ENCODE results near the gene XYLT1.
A peak's percentile ranks its signal among the peaks of the same experiment; 100 is the strongest.

Gene XYLT1

GRCh38 chr16:17241264-17241835 lies 229.4 kb downstream of the XYLT1 start:
- DNase-seq = no peak

DNA sequence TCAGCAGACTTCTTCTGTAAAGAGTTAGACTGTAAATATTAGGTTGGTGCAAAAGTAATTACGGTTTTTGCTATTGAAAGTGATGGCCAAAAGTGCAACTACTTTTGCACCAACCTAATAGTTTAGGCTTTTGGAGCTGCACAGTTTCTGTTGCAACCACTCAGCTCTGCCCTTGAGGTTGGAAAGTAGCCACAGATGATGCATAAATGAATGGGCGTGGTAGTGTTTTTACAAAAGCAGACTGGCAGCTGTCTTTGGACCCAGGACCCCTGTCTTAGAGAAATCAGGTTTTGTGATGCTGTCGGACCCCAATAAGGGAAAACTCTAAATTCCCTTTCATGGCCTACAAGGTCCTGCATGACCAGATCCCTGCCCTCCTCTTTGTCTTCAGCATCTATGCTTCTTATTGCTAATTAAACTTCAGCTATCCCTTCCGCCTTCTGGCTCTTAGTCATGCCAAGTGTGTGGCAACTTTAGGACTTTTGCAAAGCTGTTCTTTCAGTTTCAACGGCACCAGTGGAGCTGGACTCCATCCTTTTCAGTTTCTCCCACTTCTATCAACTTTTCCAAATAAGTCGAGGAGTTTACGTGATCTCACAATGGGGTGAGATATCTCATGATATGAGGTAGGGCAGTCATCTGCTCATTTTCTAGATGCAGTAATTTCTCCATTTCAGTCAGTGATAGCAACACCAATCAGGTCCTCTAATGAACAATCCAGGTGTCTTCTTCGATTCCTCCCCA lies 232.3 kb downstream of the XYLT1 start:
- DNase-seq = peak; percentile 84

DNA sequence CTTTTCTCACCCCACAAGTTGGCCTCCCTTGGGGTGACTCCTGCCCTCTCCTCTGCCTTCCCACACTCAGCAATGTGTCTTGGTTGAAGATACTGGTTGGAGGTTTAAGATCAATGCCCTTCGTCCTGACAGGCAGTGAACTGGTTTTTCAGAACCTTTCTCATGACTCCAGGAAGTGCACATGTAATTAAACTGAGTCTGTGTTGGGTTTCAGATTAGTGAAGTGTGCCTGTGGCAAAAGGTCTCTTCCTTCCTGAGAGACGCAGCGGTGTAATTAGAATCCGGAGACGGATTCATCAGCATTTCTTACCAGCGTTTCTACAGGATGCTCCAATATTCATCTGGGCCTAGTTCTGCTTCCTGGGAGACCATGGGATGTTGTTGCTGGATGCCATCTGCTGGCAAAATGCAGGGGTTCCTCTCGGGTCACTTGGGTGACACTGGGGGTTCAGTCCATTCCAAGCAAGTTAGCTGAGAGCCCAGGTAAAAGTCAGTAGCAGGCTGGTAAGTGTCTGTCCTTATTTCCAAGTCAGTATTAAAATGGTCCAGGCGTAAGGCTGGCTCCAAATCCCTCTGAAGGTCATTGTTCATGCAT lies 233.3 kb downstream of the XYLT1 start:
- peak; percentile 36 for DNase-seq

DNA sequence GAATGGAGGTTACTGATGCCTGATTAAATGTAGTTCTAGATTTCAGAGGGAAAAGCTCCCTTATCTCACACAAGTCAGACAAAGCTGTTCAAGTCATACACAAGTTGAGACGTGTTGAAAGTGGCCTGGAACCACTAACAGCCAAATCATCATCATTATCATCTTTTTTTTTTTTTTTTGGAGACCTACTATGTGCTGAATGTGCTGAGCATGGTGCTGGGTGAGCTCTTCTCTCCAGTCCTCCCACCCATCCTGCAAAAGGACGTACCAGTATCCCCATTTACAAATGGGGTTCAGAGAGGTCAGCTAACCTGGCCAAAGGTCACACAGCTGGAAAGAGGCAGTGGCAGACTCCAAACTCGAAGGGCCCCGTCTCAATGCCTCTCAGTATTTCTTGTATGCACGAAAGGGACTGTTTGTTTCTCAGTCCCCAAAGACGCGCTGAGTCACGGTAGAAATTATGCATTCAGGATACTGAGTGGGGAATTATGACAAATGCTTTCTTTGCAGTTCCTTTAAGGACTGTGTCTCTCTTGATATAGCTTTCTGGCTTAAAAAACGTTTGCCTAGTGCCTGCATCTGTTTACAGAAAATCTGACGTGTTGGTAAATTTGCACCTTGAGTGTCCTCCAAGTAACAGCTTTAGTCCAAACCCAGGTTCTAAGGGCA lies 235.5 kb downstream of the XYLT1 start:
- DNase-seq = no peak

- no peak for DNase-seq
Measured at GRCh38 chr16:17233318-17234002, 237.3 kb downstream of the XYLT1 start.

DNA sequence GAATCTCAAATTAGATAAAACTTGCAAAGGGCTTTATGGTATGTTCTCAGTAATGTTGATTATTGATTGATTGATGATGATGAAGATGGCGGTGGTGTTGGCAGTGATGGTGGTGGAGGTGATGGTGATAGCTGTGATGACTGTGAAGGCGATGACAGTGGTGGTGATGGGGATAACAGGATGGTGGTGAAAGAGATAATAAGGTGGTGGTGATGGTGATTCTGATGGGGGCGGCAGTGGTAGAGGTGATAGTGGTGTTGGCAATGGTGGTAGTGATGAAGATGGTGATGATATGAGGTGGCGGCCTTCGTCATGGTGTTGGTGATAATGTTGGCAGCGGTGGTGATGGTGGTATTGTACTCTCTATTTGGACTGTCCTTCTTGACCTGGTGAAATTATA lies 238.3 kb downstream of the XYLT1 start:
- DNase-seq = no peak

DNA sequence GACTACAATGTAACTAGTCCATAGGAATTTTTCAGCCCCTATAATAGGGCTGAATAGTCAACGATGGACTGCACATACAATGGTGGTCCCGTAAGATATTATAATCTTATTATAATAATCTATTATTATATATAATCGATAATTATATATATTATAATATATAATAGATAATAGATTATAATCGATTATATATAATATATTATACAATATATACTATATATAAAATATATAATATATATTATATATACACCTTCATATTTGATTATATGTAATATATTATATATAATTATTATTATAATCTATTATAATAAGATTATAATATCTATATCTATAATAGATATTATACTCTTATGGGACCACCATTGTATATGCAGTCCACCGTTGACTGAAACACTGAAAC lies 238.8 kb downstream of the XYLT1 start:
- no peak for DNase-seq

DNA sequence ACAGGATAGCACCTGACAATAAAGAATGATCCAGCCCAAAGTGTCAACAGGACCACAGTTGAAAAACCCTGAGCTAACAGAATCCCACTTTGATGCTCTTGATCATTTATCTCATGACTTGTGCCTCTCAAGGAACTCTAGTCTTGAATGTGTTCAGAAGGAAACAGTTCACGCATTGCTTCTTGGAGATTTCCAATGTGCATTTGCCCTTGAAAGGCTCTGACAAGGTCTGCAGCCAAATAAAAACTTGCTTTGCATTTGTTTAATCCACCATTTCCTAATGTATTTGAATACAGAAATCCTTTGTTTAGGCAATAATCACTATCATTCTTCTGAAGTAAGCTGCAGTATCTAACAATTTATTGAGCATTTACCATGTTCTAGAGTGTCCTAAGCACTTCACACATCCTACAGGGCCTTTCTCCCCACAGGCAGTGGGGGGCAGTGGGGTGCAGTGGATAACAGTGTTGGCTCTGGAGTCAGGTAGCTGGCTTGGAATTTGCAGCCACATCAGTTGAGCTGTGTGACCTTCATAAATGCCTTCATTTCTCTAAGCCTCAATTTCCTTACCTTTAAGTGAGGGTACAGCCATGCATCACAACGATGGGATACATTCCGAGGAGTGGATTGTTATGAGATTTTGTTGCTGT lies 239.7 kb downstream of the XYLT1 start:
- DNase-seq = no peak

DNA sequence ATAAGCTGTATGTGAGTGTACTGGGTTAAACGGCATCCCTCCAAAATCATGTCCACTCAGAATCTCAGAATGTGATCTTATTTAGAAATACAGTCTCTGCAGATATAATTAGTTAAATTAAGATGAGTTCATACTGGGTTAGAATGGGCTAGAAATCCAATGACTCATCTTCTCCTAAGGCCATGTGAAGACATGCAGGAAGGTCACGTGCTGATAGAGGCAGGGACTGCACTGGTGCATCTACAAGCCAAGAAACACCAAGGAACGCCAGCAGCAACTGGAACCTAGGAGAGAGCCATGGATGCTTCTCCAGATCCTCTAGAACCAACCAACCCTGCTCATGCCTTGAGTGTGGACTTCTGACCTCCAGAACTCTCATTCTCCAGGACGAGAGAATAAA lies 241.0 kb downstream of the XYLT1 start:
- DNase-seq = no peak

GRCh38 chr16:17229131-17229530 lies 241.6 kb downstream of the XYLT1 start:
- DNase-seq = no peak

GRCh38 chr16:17228708-17229055 lies 242.1 kb downstream of the XYLT1 start:
- DNase-seq = no peak

DNA sequence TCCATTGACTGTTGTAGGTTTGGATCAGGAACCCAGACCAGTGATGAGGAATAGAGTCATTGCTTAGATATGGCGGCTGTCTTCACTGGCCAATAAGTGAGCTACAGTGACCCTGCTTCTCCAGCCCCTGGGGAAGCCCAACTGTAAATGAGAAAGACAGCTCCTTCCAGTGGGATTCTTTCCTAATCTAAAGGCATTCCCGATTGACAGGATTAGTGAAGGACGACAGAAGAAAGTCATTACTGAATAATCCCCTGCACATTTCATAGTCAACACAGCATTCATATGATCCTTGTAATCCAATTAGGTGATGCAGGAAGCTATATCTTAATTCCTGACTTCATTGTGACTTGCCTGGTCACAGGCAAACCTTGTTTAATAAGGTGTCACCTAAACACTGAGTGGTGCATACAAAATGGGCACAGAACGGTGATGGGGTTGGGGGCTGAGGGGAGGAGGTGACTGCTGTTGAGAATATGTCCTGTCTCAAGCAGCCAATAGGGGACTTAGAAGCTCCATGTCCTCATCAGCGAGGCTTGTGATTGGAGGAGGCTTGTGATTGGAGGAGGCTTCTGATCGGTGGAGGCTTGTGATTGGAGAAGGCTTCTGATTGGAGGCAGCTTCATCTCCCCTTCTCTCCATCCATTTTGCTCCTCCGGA lies 242.6 kb downstream of the XYLT1 start:
- no peak for DNase-seq

DNA sequence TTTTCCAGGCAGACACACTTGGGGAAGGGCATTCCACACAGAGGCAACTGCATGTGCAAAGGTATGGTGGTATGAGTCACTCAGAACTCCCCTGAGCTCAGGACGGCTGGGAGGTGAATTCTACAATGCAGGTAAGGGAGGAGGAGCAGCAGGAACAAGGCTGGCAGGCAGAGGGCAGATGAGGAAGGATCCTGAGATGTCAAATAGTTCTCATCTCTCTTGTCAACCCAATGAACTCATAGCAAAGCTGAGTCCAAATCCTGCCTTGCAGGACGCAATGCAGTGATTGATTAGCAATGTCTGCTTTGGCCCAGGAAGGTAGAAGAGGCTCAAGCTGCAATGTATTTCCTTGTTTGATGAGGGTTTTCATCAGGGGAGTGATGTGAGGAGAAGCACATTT lies 243.5 kb downstream of the XYLT1 start:
- no peak for DNase-seq

- DNase-seq = no peak
Measured at GRCh38 chr16:17225541-17225940, 245.2 kb downstream of the XYLT1 start.

DNA sequence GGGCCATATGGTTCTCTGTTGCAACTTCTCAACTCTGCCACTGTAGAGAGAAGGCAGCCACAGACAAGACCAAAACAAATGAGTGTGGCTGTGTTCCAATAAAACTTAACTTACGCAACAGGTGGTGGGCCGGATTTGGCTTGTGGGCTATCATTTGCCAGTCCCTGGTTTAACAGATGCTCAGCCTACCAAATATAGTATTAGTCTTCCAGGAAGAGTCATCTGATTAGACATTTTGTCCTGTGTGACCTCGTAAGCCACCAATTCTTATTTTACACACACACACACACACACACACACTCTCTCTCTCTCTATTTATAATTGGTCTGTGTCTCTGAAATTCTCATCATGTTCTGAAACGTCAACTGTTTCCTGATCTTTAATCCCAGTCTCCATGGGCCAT lies 245.9 kb downstream of the XYLT1 start:
- peak; percentile 47 for DNase-seq

DNA sequence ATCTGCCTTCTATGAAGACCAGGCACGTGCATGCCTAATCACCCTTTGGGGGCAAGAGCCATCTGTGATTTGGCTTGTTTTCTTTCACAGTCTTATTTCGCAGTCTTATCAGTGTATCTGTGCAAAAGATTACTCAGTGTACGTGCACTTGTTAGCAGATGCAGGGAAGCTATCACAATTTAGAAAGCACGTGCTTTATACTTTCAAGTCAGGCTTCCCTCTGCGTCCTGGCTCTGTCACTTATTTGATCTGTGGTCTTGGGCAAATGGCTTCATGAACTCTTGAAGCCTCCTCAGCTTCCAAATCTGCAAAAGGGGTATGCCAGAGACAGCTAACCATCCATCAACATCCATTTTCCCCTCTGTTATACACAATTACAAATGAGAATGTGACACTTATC lies 246.4 kb downstream of the XYLT1 start:
- no peak for DNase-seq

DNA sequence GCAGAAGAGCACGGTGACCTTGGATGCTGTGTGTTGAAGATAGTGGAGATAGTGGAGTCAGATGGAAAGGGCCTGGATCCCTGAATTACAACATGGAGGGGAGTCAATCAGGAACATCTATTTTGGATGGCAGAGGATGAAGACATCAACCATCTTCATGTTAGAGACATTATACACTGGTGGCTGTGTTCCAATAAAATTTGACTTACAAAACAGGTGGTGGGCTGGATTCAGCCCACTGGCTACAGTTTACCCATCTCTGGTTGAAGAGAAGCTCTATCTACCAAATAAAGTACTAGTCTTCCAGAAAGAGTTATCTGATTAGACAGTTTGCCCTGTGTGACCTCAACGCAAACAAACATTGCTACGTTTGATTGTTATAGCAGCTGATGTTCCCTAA lies 247.2 kb downstream of the XYLT1 start:
- no peak for DNase-seq

DNA sequence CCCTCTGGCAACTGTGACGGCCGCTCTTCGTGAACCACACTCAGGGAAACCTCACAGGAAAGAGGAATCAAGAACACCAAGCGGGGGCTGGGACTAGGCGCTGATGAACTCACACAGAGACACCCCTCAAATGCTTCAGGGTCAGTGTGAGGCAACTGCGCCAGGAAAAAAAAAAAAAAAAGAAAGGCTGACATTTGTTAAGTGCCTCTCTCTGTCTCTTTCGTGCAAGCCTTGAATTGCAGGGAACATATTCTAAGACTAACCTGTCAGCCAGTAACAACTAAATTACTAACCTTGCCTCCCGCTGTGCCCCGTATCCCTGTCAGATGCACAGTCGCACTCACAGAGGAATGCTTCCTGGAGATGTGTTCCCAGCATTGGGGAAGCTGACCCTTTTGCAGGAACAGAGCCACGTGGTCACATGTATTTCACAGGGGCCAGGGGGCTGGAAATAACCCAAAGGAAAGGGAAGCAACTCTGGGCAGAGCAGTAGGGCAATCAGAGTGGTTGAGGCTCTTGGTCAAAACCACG lies 247.8 kb downstream of the XYLT1 start:
- no peak for DNase-seq

- DNase-seq = no peak
Measured at GRCh38 chr16:17219991-17220390, 250.8 kb downstream of the XYLT1 start.

- no peak for DNase-seq
Measured at GRCh38 chr16:17215936-17216335, 254.8 kb downstream of the XYLT1 start.

DNA sequence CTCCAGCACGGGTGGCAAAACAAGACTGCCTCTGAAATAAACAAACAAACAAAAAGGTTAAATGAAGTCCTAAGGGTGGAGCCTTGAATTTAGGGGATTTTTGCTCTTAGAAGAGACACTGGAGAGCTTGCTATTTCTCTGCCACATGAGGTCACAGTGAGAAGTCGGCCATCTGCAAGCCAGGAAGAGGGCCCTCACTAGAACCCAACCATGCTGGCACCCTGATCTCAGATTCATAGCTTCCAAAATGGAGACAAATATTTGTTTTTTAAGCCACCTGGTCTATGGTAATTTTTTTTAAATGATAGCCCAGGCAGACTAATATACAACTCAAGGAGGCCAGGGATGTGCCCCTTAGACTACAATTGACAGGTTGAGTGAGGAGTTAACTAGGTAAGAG lies 255.5 kb downstream of the XYLT1 start:
- DNase-seq = no peak

GRCh38 chr16:17213974-17214373 lies 256.8 kb downstream of the XYLT1 start:
- no peak for DNase-seq
